GM21423 (cell line): Measurements from ENCODE around the gene NELFCD.
"Not testable (repeated sequence)": the region's sequence is repeated elsewhere in the genome, so short reads cannot be mapped to it uniquely, and the experiment has no call there.

Source experiments
- ATAC-seq: cut with Tn5 transposase; IDR thresholded peaks from one replicate; pipeline ENCODE4 v1.9.1; 2021; ENCODE audit warnings: mild to moderate bottlenecking, moderate library complexity; ENCODE audit not compliant: unreplicated experiment

NELFCD gene

DNA sequence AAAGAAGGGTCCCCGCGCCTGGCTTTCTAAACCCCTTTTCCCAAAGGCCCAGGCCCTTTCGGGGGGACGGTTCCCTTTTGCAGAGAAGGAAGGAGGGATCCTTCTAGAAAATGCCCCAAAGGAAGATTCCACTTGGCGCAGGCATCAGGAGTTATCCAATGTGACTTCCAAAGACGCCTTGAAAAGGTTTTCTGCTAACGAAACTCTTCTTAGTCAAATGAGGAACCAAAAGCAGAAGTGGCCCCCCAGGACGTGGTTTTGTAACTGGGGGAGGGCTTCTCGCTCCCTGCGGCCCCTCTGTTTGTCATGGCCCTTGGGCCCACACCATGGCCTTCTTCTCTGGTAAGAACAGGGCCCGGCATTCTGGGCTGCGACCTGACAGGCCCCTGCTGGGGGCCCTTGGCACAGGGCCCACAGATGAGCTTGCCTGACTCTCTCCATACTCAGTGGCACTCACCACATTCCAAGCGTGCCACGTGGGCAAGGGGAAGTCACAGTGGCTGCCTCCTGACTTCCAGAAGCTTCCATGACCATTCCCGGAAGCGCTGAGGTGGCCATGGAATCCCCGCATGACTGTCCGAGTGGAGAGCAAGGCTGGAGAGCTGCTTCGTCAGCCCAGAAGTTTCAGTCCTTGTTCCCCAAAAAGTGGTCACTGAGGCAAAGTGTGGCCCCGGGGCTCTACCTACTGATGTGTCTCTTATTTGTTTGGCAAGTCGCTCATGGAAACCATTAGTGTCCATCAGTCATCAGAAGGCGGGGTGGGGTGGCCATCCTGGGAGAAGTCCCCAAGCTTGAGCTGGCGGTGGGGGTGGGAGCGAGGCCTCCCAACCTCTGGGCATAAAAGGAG is 26.8 kb downstream of the NELFCD start:
- peak; percentile 28 for ATAC-seq

DNA sequence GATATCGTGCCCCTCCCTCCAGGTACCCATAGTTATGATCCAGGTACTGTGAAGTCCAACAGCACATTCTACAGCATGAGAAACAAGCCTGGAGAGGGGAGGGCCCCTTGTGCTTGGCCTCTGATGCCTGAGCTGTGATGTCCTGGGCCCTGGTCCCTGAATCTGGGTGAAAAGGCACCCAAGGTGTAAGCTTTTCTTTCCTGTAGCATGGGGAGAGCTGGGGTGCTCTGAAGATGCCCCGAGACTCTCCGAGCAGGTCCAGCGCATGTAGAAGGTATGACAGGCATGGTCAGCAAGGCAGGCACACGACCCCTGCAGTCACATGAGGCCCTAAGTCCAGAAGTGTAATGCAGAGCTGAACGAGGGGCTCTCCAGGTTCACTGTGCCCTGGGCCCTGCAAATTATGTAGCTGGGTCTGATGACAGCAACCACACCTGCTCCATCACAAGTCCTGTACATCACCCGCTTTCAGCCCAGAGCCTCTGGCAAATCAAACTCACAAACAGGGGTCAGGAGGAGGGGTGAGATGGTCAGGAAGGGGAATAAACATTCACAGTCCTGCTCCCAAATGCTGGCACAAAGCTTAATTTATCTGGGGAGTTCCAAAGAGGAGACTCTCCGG is 27.8 kb downstream of the NELFCD start:
- ATAC-seq = no peak

DNA sequence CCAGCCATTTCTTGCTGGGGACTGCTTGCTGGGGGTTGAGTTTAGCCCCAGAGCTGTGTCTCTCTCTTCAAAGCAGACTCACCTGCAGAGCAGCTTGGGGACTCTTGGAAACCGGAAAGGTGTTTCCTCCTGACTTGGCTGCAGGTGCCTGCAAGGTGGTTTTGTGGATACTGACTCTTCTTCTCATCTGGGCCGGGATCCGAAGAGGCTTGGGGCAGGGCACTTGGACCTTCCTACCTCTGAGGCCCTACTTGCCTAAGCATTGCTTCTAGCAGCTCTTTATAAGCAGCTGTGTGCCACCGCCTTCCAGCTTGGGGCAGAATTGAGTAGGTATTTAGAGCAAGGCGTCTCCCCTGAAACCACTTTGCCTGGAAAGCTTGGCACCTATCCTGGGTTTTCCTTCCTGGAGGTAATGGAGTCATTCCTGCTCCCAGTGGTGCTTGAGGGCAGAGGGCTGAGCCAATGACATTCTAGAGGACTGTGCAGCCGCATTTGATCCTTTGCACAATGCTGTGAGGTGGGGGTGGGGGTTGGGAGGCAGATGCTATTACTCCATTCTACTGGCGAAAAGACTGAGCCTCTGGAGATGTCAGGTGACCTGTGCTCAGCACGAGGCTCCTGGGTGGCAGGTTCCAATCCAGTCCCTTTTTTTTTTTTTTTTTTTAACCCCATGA is 29.4 kb downstream of the NELFCD start:
- no peak for ATAC-seq

GRCh38 chr20:59010995-59011873 is 30.2 kb downstream of the NELFCD start:
- no peak for ATAC-seq

- not testable (repeated sequence) for ATAC-seq
Observed at GRCh38 chr20:59011874-59012157, 30.8 kb downstream of the NELFCD start.

DNA sequence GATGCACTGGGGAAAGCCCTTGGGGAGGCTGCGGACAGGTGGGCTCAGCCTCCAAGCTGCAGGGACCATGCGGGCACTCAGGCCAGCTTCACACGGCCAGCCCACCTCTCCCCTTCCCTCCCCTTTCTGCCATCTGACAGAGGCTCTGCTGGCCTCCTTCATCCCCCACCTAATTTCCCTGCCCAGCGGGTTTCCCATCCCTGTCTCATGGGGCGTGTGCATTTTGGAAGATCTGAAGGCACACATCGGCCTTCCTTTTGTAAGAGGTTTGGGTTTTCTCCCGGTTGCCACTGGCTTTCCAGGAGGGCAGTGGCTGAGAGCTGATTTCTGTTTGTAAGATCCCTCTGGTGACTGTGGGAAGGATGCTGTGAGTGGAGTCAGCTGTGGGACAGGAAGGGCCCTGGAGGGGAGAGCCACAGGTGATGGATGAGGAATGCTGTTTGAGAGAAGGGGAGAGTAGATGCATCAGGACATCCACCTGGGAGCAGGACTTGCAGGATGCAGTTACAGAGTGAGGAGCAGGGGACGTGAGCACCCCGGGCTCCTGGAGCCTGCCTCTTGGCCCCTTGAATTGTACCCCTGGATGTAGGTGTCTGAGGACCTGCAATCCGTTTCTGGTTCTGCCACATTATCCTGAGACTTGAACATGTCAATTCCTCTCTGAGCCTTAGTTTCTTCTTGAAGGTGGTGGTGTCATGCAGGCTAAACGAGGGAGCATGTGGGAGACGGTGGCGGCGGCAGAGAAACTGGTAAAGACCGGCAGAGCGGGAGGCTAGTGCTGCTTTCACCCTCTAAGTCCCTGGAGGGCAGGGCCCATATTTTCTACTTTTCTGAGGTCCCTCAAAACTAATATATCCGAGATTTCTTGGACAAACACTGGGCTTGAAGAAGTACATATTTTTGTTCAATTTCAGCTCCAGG is 32.2 kb downstream of the NELFCD start:
- no peak for ATAC-seq

DNA sequence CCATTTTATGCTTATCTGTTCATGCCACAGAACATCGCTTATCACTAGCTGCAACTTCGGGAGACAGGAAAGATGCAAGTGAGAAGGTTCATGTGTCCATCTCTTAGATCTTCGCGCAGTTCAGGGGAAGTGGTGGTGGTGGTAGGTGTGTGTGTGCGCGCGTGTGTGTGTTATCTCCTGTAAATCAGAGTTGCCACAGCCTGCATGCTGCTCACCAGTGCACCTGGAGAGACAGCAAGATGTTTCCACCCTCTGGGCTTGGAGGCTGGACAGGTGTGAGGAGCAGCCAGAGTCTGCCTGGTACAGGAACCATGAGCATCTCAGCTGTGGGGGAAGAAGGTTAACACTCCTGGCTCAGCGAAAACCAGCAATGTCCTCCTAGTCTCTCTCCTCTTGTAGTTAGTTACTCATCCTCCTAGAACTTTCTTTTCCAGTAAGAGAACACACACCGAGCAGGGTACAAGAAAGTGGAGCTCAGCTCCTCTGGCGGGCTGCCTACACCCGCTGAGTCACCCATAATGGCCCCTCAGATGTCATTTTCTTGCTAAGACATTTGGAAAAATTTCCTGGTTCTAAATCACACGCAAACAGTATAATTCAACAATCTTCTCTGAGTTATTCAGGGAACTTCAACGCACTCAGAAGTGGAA is 33.0 kb downstream of the NELFCD start:
- ATAC-seq = no peak

- no peak for ATAC-seq
Observed at GRCh38 chr20:59014680-59015389, 33.8 kb downstream of the NELFCD start.

DNA sequence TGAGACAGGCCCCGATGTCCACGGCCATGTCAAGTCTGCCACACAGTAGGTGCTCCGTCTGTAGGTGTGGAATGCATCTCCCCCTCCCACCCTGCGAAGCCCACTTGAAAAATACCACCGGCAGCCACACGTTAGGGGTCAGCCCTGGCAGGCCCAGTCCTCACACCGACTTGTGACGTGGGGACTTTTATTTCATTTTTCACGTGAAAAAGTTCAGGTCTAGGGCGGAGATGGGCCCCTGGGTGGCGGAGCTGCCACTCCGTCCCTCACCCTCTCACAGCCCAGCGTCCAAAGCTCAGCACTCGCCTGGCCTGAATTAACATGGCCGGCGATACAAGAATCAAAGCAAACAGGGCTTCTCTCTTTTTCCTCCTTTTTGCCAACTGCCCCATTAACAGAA is 34.4 kb downstream of the NELFCD start:
- no peak for ATAC-seq

DNA sequence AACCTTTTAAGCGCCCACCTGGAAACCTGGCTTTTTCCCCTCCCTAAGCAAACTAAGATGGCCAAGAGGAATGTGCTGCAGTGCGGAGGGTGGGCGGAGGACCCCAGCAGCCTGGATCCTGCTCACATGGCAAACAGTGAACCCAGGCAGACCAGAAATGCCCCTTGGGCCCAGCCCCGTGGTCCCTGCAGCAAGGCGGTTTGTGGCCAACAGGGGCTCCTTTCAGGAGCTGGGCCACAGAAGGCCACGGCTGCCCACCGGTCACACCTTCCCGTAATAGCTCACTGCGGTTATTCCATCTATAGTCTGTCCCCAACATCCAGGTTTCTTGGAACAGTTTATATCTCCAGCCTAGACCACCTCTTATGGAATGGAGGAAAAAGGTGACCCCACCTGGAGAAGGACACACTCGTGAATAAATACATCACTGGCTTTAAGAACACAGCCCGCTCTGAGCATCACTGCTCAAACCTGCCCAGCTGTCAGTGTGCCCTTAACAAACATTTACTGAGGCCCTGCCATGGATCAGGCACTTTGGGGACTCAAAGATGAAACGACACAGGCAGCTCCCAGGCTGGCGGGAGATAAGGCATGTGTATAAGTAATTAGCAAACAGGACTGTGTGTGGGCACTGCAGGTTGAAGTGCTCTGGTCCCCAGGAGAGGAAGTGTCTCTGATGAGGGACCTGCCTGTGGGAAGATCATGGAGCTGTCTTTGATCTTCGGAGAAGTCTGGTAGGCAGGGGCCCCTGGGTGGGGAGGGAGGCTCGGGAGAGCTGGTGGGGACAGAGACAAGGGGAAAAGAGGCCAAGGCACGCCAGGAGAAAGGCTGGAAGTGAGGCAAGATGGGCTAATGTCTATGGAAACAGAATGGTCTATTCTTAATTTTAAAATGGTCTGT is 35.0 kb downstream of the NELFCD start:
- no peak for ATAC-seq

GRCh38 chr20:59016795-59017492 is 35.9 kb downstream of the NELFCD start:
- ATAC-seq = no peak

- ATAC-seq = no peak
Observed at GRCh38 chr20:59017493-59018231, 36.6 kb downstream of the NELFCD start.

DNA sequence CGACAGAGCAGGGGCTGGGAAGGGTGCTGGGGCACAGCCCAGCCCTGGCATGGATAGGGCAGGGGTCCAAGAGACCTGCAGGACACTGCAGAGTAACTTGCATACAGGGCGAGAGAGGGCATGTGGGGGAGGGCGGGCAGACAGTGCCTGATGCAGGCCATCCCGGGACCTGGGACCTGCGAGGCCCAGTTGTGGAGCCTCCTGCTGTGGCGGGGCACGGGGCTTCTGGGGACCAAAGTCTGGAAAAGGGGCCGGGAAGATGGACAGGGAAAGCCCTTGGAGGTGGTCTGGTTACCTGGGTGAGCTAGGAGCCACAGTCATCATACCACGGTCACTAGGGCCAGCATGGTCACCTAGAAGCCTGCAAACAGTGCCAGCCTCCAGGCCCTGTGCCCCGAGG is 37.8 kb downstream of the NELFCD start:
- ATAC-seq = no peak

- no peak for ATAC-seq
Observed at GRCh38 chr20:59019217-59019616, 38.2 kb downstream of the NELFCD start, which contains the start of gene TUBB1. Gene TUBB1, plus strand, starts transcription at chr20:59019429. Its CDS starts 94 bp downstream, at chr20:59019523.

DNA sequence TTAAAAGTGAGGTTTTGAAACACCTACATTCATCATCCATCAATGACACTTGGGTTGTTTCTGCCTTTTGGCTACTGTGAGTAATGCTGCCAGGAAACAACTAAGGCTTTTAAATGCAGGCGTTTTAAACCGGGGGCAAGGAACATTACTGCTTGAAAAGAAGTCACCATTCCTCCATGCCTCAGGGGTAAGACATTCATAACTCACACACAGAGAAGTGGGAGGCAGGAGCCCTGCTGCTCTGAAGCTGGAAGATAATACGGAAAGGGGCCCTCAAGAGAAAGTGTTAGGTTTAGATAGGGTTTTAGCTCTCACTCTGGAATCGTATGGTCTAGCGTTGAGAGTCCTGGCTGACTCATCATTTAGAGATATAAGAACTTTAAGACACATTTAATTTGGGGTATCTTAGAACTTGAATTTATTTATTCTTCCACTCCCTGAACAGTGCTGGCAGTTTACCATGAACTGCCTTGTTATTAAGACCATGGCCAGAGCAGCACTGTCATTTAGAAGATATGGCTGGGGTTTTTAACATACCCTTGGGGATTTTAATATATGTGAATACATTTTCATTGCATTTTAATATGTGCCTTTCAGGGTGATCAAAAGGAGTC is 40.0 kb downstream of the NELFCD start:
- no peak for ATAC-seq

- no peak for ATAC-seq
Observed at GRCh38 chr20:59022754-59023153, 41.7 kb downstream of the NELFCD start.
